HG02870 (cell line): ENCODE results near the gene SHFL.

Source experiments
- ATAC-seq: cut with Tn5 transposase; IDR thresholded peaks from one replicate; pipeline ENCODE4 v1.9.1; 2021; ENCODE audit warnings: mild to moderate bottlenecking, moderate library complexity; ENCODE audit not compliant: unreplicated experiment

Gene SHFL

DNA sequence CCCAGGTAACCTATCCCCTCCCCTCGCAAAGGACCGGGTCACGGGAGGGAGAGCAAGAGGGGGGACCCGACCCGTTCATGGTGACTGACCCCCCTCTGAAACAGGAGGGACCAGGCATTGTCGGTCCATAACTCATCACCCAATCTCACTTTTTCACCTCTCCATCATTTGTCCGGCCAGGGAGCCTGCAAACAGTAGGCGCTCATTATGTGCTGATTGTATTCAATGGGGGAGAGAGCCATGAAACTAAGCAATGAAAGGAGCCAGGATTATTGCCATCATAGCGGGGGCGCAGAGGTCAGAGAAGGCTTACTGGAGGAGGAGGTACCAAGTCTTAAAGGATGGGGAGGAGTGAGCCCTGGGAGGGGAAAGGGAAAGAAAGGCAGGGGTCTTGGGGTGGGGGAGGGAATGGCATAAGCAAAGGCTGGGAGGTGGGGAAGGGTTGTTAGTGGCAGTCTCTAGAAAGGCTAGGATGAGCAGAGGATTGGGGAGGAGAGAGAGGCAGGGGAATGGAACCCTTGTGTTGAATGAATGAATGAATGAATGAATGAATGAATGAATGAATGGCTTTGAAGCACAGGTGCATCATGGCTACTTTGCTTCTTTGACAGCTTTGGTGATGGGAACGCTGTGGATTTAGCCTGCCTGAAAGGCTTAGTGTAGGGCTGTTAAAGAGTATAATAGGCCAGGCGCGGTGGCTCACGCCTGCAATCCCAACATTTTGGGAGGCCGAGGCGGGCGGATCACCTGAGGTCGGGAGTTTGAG, 1.4 kb downstream of the SHFL start:
- ATAC-seq: no peak

DNA sequence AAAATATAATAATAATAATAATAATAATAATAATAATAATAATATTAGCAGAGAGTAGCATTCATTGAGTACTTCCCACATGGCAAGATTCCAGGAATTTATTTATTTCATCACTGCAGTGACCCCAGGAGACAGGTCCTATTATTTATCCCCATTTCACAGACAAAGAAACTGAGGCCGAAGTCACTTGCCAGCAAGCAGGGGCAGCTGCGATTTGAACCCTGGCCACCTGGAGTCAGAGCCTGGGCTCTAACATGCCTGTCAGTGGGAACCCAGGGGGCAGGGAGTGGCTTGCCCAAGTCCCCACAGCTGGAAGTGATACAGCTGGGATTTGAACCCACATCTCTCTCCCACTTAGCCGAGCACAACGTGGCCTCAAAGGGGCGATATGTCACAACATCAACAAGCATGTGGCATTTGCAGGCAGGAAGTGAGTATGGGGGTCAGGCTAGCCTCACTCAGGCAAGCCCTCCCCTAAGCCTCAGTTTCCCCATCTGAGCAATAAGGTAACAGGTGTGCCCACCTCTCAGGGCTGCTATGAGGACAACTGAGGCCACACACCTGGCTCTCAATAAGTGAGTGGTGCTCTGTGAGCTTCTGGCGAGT, 2.9 kb downstream of the SHFL start:
- no peak for ATAC-seq

DNA sequence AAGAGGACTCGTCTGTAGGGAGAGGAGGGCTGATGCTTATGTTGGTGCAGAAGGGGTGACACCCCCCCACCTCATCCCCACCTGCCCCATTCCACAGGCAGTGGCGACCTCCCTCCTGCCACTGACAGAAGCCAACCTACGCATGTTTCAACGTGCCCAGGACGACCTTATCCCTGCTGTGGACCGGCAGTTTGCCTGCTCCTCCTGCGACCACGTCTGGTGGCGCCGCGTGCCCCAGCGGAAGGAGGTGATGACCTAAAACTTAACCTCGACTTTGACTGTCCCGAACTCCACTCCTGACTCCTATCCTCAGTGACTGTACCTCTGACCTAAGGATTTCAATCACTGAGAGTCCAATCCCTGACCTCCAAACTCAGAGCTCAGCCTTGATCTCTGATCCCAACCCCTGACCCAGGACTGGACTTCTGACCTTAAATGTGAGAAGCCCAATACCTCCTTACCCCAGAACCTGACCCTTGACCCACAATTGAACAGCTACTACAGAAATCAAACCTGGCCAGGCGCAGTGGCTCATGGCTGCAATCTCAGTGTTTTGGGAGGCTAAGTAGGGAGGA, 3.8 kb downstream of the SHFL start:
- no peak for ATAC-seq

DNA sequence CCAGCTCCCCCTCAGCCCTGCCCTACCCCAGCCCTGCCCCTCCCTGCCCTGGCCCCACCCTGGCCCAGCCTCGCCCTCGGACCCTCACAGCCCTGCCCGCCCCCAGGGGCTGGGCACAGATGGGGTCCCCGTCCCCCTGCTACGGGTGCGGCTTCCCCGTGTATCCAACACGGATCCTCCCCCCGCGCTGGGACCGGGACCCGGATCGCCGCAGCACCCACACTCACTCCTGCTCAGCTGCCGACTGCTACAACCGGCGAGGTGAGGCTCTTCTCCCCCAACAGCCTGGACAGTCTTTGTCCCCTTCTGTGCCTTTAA, 5.2 kb downstream of the SHFL start:
- no peak for ATAC-seq

DNA sequence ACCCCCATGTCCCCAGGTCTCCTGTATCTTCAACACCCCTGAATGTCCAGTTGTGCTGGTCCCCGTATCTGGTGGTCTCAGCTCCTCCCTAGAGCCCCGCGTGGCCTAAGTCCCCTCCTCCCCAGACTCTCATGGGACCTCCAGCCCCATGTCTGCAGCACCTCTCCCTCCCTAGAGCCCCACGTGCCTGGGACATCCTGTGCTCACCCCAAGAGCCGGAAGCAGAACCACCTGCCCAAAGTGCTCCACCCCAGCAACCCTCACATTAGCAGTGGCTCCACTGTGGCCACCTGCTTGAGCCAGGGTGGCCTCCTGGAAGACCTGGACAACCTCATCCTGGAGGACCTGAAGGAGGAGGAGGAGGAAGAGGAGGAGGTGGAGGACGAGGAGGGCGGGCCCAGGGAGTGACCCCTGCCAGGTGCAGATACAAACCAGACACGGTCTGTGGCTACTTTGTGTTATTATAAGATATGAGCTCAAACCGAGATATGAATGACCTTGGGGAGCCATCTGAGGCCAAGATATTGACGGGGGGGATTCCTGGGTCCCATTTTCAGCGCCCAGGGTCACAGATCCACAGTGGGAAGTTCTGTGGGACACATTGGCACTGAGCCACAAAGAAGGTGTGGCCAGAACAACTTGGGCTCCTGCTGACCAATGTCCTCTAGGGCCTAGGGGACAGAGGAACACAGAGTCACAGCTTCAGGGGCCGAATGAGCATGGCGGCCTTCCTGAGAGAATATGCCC, 6.0 kb downstream of the SHFL start:
- ATAC-seq: no peak

DNA sequence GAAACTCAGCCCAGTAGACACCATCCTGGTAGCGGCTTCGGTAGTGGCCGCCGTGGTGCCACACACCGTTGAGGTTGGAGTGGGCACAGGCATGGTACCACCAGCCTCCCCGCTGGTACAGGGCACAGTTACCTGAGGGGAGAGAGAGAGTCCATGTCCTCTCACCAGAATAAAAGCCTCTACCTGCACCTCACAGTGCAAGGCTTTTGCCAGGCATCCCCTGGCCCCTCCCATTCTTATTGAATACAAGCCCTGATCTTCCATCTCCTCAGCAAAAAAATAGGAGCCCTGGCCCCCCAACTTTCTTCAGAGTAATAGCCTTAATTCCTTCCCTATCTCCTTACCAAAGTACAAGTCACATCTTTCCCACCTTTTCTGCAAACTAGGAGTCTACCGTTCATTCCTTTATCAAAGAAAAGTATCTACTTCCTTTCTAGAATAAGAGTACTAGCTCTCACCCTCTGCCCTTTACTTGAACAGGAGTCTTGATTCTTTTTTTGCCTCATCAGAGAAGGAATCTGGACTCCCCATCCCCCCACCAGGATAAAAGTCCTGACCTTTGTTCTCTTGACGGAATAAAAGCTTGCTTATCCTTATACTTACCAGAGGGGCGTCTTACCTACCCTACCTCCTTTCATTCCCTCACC, 6.7 kb downstream of the SHFL start:
- no peak for ATAC-seq

DNA sequence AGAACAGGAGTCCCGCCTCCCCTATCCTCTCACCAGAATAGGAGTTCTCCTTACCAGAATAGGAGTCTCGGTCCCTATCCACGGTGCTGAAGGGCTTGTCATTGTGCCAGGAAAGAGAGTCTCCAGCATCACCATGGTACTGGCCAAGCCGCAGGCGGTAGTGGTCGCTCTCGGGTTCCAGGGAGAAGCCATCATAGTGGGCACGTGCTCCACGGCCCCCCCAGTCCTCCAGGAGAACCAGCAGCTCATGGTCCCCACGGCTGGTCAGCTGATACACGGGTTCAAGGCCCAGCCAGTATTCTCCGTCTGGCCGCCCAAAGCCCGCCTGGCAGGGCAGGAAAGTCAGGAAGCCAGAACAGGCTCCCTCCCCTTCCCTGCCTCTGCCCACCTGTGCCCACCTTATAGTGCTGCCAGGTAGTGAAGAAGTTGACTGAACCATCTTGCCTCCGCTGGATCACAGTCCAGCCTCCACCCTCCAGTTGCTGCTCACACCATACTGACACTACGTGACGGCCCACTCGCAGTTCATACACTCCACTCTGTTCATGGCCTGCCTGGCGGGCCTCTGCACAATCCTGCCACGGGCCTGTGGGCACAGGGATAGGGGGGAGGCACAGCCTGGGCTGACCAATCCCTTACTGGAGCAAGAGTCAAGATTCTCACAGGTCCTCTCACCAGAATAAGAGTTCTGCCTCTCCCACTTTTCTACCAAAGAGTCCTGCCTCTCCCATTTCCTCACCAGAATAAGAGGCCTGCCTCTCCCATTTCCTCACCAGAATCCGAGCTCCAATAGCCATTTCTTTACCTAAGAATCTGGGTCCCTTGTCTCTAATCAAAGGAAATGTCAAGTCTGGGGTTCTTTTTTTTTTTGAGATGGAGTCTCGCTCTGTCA, 7.4 kb downstream of the SHFL start:
- no peak for ATAC-seq

DNA sequence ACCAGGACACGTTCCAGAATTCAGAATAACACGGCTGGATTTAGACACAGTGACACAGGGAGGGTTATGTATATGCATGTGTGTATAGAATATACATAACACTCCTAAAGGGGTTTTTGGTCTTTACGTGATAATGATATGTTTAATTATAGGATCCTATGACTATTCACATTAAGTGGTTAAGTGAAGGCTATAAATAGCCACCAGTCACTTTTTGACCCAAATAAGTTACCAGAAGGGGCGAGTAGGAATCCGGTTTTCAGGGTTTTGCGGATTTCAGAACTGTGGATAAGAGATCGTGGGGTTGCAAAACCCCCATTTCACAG, 9.5 kb downstream of the SHFL start:
- no peak for ATAC-seq

DNA sequence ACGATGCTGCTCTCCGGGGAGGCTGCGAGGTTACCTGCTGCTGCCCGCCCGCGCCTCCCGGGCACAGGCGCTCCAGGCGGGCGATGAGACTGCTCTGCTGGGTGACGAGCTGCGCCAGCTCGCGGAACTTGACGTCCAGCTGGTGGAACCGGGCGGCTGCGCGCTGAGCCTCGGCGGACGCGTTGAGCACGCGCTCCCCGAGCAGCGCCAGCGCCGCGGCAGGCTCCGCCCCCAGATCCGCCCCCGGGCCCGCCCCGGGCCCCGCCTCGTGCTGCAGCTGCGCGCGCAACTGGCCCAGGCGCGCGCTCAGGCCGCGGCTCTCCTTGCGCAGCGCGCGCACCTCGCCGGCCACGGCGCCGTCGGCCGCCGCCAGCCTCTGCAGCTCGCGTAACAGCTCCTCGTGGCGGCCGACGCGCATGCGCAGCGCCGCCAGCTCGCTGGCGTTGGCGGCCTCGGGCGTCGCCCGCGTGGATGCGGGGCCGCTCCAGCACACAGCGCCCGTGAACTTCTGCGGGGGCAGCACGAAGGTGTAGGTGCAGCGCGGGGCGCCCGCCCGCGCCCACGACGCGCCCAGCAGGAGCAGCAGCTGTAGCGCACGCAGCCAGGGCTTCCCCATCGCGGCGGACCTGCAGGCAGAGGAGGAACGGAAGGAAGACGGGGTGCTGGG, 10.0 kb downstream of the SHFL start:
- ATAC-seq: peak; percentile 70

DNA sequence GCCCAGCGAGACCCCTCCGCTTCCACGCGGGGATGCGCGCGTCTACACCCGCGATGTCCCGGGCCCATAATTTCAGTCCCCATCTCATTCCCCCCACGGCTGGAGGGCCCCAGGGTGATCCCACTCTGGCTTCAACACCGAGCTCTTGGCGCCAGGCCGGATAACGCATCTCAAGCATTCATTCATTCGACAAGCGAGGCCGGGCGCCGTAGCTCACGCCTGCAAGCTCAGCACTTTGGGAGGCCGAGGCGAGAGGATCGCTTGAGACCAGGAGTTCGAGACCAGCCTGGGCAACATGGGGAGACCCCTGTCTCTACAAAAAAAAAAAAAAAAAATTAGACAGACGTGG, 10.5 kb downstream of the SHFL start:
- no peak for ATAC-seq

DNA sequence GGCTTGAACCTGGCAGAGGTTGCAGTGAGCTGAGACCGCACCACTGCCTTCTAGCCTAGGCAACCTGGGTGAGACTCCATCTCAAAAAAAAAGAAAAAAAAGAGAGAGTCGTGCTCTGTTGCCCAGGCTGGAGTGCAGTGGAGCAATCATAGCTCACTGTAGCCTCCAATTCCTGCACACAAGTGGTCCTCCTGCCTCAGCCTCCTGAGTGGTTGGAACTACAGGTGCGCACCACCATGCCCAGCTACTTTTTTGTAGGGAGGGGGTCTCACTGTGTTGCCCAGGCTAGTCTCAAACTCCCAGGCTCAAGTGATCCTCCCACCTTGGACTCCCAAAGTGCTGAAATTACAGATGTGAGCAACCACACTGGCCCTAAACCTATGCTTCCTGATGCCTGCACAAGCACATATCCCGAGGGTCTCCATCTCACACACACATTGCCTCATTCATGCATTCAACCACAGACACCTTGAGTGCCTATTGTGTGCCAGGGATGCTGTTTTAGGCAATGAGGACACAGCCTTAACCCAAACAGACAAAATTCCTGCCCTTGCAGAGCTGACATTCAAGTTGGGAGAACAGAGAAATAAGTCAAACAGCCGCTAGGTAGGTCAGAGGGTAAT, 14.2 kb downstream of the SHFL start:
- ATAC-seq: no peak

DNA sequence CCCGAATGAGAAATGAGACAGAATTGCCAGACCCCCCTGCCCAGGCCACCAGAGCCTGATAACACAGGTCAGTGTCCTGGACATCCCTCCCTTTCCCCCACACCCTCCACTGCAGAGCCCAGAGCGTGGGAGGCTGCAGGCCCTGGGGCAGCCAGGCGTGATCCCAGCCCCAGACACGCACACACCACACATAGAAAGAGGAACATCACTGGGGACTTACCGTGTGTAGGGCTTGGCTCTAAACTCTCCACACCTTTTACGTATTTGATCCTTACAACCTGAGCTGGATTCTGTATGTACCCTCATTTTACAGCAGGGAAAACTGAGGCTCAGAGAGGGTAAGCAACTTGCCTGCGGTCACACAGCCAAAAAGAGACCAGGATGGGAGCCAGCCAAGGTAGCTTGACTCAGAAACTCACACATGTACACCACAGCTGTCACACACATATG, 16.7 kb downstream of the SHFL start:
- ATAC-seq: peak; percentile 32

DNA sequence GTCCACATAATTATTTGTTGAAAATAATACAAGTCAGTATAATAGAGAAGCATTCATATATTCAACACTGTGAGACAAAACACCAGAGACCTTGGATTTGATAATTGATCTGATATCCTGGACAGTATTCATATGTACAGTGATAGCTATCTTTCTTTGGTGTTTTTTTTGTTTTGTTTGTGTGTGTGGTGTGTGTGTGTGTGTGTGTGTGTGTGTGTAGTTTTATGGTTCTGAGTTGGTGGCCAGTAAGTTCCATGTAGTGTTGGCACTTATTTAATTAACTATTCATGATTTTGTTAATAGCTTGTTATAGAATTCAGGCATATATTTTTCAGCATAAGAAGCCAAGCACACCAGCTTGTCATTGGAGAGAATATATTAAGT, 18.0 kb downstream of the SHFL start:
- ATAC-seq: no peak

DNA sequence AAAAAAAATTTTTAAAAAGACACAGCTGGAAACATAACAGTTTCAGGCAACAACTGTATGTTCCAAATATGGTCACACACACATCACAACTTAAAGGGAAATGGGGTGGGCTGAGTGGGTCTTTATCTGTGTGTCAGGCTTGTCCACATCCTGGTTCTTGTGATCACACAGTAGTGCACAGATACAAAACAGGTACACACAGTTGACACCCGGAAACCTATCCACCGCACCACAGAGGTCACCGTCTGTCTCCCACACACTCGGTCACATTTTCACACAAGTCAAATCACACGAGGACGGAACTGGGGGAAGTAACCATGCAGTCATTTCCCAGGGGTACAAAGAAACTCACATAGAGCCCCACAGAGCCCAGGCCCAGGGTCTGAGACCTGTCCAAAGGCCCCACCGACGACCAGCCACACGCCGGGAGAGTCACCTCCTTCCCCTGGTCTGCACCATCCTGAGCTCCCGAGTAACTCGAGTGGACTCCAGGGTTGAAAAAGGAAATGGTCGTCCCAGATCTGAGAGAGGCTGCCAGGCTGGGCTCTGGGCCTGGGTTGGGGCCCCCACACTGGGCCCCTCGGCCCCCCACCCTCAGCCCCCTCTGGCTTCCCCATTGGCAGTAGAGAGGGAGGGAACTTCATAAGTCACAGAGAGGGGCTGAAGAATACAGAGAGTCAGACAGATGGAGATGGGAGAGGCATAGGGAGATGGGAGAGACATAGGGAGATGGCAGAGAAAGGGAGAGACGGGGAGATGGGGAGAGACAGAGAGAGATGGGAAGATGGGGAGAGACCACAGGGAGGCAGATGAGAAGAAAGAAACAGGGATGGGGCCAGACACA, 18.8 kb downstream of the SHFL start:
- peak; percentile 33 for ATAC-seq

DNA sequence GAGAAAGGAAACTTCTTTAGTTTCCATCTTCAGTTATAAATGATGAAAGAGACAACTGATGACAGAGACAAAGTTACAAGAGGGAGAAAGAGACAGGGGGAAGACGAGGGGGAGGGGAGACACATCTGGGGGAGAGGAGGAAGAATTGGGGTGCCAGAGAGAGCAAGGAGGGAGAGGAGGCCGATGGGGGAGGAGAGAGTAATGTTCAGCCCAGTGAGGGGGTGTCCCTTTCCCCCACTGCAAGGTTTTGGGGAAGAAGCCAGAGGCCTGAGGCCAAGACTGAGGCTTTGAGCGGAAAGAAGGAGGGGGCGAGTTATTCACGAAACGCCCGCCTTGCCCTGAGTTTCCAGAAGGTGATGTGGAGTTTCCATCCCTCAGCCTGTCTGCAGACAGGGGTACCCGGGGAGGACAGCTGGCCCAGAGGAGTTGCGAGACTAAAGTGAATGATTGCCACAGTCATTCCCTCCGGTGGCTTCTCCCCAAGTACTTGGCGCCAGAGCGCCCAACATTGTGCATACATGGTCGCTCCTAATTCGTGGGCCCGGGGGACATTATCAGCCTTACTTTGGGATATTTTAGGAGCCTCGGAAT, 19.5 kb downstream of the SHFL start:
- ATAC-seq: peak; percentile 22

DNA sequence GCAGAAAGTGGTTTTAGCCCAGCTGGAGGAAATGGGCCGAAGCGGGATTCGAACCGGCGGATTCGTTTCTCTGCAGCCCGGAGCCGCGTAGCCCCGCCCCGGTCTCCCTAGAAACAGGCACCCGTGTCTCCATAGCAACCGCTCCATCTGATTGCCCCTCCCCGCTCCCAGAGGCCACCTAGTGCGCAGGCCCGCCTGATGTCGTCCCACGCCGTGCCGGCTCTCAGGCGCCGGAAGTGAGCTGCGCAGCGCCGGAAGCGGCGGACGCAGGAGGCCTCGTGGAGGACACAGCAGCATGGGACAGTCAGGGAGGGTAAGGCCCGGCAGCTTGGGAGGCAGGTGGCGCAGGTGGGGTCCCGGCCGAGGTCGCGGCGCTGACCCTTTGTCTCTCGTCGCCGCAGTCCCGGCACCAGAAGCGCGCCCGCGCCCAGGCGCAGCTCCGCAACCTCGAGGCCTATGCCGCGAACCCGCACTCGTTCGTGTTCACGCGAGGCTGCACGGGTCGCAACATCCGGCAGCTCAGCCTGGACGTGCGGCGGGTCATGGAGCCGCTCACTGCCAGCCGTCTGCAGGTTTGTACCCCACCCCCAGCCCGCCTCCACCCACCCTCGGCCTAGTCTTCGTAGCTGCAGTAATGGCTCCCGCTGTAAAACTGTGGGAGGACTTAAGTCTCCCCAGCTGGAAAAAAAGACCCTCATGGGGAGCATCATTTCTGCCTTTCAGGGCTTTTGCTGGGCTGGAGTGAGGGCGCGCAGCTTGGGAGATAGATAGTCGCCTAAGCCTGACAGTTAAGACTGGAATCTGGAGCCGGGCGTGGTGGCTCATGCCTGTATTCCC, 20.2 kb downstream of the SHFL start, which contains the start of gene PPAN:
PPAN (plus strand) TSS at position 263 of the 837 bp plus-strand sequence; CDS start at position 296, 33 bp downstream.
- ATAC-seq: peak; percentile 40

DNA sequence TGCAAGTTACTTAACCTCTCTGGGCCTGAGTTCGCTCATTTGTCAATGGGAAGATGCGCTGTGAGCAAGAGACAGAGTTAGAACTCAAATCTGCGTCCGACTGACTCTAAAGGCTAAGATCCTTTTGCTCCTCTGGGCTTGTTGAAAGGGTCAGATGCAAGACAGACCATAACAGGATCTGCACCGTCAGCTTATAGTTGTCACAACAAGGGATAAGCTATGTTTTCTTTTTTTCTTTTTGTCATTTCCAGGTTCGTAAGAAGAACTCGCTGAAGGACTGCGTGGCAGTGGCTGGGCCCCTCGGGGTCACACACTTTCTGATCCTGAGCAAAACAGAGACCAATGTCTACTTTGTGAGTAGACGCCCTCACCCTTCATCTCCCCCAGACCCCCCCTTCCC, 21.1 kb downstream of the SHFL start:
- no peak for ATAC-seq
